Raji (cell line): ENCODE results near the gene TPRA1.

ENCODE experiments used
- POLR2A ChIP-seq: IDR thresholded peaks from 2 replicates; pipeline ENCODE4 v1.6.1; 2011; ENCODE audit warnings: low read depth, low read length, control low read depth; ENCODE audit not compliant: insufficient read depth

Gene TPRA1

DNA sequence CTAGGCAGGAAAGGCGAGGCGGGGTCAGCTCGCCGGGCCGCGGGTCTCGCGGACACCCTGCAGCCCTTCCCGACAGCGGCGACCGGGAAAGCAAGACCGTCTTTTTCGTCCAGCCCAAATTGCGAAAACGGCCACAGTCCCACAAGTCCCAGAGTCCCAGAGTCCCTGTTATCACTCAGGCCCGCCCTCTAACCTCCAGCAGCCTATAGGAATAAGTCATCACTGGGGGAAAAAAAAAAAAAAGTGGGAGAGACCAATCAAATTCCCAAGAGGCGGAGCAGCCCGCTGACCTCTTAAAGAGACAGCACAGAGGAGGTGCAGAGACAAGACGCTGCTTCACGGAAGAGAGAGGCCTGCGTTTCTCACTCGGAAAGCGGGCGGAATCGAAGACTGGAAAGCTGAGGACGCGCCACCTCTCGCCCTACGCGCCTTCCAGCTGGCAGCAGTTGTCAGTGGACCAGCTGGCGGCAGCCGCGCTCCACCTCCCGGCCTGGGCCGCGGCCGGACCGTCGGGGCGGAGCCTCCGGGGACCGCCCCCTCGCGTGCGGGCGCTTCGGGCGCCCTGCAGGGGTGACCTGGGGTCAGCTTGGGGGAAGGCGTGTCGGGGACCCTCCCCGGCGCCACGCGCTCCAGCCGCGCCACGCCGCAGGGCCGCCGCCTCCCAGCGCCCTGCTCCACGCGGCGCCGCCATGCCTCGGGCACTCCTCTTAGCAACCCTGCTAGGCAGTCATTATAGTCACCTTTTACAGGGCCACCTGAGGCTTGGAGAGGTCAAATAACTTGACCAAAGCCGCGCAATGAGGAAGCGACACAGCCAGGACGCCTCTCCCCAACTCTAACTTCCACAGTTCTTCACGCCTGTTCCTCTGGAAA, at the start of gene TPRA1:
TSS of gene TPRA1 (minus strand) at position 141 of the 873 bp plus-strand sequence. CDS start 10,587 bp downstream, outside the sequence.
- peak; percentile 80 for TF ChIP-seq POLR2A

DNA sequence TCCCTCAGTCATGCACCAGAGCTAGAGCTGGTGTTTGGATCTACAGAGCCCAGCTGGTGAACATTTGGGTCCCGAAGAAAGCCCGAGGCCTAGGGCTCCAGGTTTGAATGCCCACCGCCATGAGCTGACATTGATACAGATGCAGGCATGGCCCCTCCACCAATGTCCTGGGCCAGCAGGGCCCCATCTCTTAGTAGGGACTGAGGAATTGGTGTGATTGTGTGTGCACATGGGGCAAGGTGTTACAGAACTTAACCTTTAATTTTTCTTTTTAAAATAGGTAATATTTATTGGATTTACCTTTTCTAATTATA, 49.5 kb upstream of the TPRA1 start:
- no peak for TF ChIP-seq POLR2A

DNA sequence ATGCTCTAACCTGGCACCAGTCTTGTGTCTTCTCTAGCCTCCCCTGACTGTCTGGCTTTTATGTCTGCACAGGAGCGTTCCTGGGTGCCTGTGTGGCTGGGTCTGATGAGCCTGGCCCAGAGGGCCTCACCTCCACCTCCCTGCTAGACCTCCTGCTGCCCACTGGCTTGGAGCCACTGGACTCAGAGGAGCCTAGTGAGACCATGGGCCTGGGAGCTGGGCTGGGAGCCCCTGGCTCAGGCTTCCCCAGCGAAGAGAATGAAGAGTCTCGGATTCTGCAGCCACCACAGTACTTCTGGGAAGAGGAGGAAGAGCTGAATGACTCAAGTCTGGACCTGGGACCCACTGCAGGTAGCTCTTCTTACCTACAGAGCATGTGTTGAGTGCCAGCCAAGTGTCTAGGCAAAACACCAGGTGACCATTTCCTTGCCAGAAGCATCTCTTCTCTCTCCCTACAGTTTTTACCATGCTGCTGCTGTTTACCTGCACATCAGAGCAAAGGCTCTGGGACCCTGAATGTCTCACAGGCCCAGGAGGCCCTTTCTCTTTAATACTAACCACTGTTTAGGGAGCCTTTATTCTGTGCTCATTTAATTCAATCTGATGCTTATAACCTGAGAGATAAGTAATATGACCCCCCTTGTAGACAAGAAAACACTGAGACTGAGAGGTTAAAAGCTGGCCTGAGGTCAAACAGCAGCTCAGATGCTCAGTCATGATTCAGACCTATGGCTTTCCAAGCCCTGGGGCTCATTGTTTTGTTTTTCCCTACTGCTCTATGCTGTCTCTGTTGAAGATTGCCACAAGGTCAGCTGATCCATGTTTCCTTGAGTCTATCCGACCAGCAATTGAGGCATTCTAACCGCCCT, 48.9 kb upstream of the TPRA1 start:
- no peak for TF ChIP-seq POLR2A

DNA sequence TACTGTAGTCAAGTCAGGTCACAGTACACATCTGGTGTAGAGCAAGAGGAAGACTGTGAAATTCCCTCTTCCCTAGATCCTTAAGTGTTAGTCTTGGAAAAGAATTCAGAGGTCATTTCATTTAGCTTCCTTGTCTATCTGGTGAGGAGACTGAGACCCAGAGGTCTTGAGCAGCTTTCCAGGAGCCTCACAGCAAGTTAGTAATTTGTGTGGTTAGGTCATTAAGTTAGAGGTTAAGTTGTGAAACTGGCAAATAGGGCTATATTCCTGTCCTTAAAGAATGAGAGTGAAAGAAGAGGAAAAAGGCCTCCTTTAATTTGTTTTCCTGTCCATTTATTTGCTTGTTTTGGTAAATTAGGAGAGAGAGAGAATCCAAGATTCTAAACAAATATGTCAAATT, 47.4 kb upstream of the TPRA1 start:
- TF ChIP-seq POLR2A, result no peak

DNA sequence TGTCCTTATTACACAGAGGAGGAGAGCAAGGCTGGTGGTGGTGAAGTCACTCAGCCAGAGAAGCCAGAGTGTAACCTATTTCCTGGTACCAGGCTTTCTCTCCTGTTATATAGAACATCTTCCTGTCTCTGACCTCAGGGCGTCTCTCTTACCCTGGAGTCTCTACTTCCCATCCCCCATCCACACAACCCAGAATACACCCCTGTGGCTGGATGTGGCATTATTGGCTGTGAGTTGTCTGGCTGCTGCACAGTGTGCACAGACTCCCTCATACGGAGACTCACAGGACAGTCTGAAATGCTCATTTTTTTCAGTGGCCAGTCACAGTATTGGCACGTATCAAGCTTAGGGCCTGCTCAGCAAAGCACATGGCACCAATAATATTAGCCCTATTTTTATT, 47.0 kb upstream of the TPRA1 start:
- TF ChIP-seq POLR2A, result no peak

DNA sequence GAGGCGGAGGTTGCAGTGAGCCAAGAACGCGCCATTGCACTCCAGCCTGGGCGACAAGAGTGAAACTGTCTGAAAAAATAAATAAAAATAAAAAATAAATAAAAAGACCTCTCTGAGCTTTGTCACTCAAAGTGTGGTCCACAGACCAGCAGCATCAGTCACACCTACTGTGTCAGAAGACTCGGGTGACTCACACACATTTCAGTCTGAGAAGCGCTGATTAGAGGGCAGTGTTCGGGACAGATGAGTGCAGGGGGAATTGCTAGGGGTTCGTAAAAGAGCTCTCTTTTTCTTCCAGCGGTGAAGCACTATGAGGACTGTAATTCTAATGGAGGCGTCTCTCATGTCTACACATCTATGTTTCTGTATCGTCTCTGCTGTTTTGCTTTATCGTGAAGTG, 44.1 kb upstream of the TPRA1 start:
- TF ChIP-seq POLR2A, result no peak

DNA sequence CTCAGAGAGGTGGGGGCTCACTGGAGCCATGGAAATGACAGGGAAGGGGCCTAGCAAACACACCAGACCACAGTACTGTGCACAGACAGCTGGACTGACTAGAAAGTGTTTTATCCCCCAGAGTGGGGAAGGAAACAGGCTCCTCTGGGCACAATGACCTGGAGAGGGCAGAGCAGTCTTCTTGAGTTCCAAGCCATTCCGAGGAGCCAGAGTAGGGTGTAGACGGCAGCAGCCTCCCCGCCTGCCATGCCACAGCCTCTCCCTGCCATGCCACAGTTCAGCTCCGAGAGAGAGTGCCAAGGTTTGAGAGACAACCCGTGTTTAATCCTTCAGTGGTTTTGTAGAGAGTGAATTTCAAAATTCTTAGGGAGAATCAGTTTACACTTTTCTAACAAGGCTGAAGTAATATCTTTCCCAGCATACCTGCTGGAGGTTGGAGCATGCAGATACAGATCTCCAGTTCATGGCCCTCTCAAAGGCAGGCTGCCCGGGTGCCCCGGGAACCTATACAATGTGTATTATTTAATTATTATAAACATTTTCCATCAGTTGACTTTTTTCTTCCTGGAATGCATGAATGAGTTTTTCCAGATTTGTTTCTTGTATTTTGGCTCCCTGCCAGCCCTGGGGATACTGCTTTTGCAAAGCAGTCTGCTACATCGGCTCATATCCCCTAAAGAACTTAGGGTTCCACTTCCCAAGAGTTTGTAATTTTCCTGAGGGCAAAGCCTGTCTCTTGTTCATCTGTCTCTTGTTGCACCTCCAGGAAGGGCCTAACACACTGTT, 41.7 kb upstream of the TPRA1 start:
- TF ChIP-seq POLR2A, result no peak

DNA sequence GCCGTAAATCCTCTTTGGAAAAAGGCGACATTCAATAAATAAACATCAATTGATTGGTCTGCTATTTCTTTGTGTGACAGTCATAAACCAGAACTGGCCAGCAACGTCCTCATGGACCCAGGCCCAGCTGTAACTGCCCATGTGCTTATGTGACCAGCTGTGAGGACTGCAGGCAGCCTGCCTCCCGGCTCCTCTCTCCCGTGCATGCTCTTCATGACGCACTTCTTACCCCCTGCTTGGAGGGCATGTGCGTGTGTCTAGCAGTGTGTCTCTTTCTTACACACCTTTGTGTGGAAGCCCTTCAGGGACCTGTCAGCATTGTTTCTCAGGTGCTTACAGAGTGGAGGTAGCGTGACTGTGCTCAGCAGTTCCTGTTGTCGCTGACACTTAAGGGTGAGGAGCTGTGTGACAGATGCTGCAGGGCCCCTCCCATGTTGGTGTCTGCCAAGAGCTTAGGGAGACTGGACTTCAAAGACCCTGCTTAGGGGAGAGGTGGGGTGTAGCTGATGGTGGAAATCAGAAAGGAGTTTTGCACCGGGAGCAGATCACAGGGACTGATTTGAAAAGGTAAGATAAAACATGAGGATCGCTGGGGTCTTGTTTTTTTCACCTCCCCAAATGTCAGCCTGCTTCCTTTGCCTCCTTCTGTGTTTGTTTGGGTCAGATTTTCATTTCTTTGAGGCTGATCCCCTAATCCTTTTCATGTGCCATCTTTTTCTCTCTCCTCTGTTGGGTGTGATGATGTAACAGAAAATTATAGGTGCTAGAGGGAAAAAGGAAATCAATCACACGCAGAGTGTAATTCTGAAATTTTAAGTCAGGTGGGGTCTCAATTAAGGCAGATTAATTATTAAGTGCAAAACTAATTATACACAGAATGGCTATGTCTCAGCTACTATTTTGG, 40.5 kb upstream of the TPRA1 start:
- no peak for TF ChIP-seq POLR2A

DNA sequence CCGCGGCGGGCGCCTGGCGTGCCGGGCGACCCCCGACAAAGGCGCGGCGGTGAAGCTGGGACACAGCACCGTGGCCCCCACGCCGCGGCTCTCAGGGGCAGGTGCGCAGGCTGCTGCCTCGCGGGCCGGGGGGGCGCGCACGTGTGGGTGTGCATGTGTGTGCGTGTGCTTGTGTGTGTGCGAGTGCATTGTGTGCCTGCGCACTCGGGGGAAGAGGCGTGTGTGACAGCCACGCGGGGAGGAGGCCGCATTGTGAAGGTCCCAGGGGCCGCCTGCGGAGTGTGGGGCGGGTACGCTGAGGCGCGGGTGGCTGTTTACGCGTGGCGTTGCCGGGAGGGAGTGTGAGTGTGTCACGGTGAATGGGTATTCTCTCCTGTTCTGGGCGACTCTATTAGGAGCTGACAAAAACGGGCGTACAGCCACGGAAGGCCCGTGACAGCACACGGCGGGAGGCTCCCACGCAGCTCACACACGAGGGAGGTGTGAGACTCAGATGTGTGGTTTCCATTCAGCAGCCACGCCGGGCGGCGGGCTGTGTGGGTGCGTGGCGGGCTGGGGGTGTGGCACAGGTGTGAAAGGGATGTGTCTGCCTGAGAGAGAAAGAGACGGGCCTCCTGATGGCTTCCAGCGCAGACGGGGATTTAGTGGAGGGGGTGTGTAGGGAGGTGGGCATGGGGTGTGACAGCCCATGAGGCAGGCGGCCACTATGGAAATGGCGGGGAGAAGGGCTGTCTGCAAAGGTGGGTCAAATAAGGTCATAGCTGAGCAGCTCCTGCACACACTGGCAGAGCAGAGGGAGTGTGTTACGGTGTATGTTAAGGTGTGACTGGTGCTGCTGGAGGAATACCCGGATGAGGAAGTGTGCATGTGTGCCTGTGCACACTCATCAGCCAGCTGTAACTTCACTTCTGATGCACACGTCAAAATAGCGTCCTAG, 39.2 kb upstream of the TPRA1 start:
- 0 out of 2 replicates have a peak, but pooled peaks have one; percentile 25 for TF ChIP-seq POLR2A

DNA sequence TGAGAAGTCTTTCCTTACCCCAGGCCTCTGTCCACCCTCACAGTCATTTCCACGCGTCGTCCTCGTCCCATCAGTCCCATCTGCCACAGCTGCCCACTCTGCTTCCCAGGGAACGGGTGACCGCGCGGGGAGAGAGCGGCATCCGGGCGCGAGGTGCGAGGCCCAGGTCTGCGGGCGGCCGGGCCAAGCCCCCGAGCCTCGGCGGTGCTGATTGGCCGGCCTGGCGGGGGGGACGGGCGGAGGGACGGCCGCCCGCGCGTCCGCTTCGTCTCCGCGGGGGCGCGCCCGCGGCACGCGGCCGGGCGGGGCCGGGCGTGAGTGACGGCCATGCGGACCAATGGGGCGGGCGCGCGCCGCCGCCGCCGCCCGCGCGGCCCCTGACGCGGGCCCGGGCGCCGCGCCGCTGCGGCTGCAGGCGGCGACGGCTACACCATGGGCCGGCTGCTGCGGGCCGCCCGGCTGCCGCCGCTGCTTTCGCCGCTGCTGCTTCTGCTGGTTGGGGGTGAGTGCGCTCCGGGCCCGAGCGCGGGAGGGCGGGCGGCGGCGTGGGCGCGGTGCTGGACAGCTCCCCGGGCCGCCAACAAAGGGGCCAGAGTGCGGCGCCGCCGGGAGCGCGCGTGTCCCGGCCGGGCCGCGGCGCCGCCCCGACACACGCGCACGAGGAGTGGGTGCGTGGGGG, 38.4 kb upstream of the TPRA1 start, which contains the start of gene PODXL2:
TSS of gene PODXL2 (plus strand) at position 398 of the 679 bp plus-strand sequence. CDS start at position 433, 35 bp downstream.
- no peak for TF ChIP-seq POLR2A

DNA sequence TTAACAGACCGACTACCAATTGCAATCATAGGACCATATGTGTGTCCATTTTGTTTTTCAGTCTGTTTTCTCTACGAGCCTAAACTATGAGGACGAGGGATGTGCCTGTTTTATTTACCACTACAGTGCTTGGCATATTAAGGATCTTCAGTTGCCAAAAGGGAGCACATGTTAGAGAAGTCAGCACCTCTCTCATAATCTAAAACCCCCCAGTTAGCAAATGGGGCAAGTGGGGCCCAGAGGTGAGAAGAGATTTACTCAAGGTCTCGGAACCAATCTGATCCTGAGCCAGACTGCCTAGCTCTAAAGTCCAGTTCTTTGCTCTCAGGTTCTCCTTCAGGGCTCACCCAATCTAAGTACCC, 37.9 kb upstream of the TPRA1 start:
- TF ChIP-seq POLR2A, result no peak

DNA sequence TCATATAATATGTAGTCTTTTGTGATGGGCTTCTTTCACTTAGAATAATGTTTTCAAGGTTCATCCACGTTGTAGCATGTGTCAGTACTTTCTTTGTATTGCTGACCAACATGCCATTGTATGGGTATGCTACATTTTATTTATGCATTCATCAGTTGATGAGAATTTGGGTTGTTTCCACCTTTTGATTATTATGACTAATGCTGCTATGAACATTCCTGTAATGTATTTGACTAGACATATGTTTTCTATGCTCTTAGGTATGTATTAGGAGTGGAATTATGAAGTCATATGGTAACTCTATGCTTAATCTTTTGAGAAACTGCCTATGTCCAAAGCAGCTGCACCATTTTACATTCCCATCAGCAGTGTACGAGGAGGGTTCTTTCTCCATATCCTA, 35.3 kb upstream of the TPRA1 start:
- TF ChIP-seq POLR2A, result no peak

DNA sequence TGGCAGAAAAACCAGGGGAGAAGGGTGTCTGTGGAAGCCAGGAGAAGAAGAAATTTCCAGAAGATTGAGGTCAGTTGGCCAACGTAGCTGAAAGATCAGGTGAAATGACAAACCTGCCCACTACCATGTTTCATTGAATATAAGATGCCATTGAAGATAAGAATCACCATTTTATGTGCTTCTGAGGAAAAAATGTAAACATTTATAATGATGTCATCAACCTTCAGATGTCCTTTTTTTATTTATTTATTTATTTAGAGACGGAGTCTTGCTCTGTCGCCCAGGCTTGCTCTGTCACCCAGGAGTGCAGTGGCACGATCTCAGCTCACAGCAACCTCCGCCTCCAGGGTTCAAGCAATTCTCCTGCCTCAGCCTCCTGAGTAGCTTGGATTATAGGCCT, 33.5 kb upstream of the TPRA1 start:
- TF ChIP-seq POLR2A, result no peak
